HG03558 (cell line): ENCODE results near the gene MRPL58.
A peak's percentile ranks its signal among the peaks of the same experiment; 100 is the strongest.
"Not testable (repeated sequence)": the region's sequence is repeated elsewhere in the genome, so short reads cannot be mapped to it uniquely, and the experiment has no call there.

Experiments used
- ATAC-seq: cut with Tn5 transposase; IDR thresholded peaks from one replicate; pipeline ENCODE4 v1.9.1; 2021; ENCODE audit warnings: moderate number of reproducible peaks; ENCODE audit not compliant: unreplicated experiment; ENCODE audit errors: extremely low read depth

MRPL58 gene

GRCh38 chr17:75012346-75013091 lies at the start of gene MRPL58:
Gene MRPL58 (plus strand): TSS chr17:75012670. CDS start chr17:75012687, 17 bp downstream.
- ATAC-seq = peak; percentile 65

- no peak for ATAC-seq
Observed at GRCh38 chr17:74963656-74964055, 48.8 kb upstream of the MRPL58 start.

DNA sequence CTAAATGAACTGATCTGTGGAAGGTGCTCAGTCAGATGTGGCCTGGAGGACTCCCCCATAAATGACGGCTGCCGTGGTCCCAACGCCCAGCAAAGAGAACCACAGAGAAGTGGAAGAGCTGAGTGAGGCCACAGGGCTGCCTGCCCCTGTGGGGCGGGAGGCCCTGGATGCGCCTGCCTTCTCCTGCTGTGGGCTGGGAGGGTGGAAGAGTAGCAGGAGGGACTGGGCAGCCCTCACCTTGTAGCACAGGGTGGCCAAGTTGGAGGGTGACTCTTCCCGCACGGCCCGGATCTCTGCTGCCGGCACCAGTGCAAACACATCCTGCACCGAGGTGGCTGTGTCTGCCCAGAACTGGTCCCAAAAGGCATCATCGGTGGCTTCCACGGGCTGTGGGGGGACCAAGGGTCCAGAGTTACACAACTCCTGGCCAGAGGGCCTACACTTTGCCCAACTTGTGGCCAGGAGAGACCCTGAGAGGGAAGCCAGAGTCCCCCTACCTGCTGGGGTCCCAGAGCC lies 48.2 kb upstream of the MRPL58 start:
- ATAC-seq = no peak

- no peak for ATAC-seq
Observed at GRCh38 chr17:74964988-74965622, 47.4 kb upstream of the MRPL58 start.

GRCh38 chr17:74968361-74968780 lies 44.1 kb upstream of the MRPL58 start:
- ATAC-seq = no peak

- not testable (repeated sequence) for ATAC-seq
Observed at GRCh38 chr17:74969501-74969900, 43.0 kb upstream of the MRPL58 start.

DNA sequence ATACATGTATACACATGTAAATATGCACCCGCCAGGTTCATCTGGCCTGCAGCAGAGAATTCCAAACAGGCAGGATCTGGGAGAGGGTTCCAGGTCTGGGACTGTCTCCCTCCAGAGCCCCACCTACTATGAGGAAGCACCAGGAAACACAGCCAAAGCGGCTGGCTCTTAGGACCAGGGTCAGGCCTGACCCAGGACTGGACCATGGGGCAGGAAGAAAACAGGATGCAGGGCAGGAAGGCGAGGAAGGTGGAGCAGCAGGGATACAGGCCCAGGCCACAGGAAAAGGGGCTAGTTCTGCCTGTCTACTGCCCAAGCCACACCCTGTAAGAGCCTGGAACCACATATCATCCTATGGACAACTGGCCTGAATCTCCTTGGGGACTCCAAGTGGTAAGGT lies 42.1 kb upstream of the MRPL58 start:
- ATAC-seq = no peak

DNA sequence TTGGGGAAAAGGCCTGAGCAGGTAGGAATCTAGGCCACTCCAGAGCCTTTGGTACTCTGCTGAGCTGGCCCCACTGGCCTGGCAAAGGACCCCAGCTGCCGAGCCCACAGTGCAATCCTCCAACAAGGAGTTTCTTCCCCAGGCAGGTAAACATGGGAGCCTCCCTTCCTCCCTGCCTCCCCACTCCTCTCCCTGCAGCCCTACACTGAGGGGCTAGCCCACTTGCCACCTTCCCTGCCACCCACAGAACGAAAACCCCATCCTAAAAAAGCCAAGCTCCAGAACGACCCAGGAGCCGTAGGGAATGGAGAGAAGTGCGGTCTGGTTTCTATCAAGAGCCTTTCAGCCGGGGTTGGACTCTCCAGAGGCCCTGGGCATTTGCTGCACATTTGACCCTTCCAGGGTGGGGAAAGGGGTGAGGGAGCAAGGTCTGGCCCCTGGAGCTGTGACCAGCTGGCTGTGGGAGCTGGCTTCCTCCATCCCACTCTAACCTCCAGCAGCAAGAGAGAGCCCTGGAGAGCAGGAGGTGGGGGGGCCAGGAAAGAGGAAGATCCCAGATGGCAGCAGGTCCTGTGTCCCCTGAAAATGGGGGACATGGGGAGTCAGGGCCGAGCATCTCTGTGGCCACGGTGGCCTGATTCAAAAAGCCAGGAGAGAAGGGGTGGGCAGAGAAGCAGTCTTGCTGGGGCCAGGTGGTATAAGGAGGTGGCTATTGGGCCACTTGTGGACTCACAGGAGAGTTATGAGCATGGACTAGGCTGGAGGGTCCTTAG lies 41.2 kb upstream of the MRPL58 start:
- no peak for ATAC-seq

GRCh38 chr17:74971842-74972106 lies 40.7 kb upstream of the MRPL58 start:
- ATAC-seq = no peak

GRCh38 chr17:74972107-74972972 lies 40.1 kb upstream of the MRPL58 start, which contains the start of gene HID1:
Gene HID1 (minus strand): TSS chr17:74972759. CDS start chr17:74972656, 103 bp downstream.
- no peak for ATAC-seq

DNA sequence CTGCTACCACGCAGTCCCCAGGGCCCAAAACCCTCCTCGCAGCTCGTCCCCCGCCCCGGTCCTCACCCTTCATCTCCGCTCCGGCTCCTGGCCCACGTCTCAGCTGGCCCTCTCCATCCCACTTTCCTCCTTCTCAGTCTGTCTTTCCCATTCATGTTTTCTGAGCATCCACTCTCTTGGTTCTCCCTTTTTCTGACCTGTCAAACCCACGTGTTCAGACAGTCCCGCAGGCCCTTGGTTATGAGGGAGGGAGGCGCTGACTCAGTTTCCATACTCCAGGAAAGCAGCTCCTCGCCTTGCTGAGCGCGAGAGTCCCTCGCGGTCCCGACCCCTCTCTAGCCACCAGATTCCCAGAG lies 39.5 kb upstream of the MRPL58 start:
- no peak for ATAC-seq

DNA sequence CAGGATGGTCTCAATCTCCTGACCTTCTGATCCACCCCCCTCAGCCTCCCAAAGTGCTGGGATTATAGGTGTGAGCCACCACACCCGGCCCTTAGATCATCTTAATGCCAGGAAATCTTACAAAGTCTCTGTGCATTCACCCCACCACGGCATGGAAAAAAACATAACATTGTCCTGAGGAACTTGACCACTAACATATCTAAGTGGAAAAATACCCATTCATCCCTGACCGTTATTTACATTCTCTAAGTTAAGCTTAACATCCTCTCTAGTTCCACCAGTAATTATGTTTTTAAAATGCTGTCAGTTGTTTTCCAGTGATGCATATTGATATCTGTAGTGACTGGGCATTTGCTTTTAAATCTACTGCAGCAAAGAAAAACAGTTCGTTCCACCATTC lies 36.5 kb upstream of the MRPL58 start:
- no peak for ATAC-seq

GRCh38 chr17:74977802-74978201 lies 34.7 kb upstream of the MRPL58 start:
- ATAC-seq = no peak

DNA sequence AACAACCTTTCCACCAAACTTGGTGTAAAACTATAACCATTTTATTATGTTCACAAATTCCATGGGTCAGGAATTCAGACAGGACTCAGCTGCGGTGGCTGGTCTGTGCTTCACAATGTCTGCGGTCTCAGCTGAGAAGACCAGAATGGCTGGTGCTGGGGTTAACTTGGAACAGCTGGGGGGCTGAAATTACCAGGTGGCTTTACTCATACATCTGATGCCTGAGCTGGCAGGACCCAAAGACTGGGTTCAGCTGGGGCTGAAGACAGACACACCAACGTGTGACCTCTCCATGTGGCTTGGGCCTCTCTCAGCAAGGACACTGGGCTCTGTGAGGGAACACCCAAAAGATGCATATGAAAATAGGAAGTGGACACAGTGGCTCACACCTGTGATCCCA lies 34.2 kb upstream of the MRPL58 start:
- no peak for ATAC-seq

DNA sequence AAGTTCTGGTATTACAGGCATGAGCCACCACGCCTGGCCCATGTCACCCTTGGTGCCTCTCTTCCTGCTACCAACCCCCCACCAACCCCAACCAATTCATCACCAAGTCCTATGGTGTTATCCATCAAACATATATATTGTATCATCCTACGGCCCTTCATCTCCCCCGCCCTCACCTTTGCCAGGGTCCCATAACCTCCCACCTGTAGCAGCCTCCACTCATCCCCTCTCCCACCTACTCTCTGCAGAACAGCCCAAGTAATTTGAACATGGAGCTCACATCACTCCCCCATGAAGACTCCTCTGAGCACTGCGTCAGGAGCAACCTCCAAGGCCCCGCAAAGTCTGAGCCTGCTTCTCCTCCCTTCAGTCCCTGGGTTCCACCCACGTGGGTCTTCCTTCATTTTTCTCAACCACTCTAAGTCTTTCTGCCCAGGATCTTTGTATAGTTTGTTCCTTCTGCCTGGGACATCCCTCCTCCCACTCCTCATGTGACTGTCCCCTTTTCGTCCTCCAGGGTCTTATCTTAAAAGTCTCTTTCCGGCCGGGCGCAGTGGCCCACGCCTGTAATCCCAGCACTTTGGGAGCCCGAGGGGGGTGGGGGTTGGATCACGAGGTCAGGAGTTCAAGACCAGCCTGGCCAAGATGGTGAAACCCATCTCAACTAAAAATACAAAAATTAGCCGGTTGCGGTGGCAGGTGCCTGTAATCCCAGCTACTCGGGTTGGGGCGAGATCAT lies 32.9 kb upstream of the MRPL58 start:
- no peak for ATAC-seq

DNA sequence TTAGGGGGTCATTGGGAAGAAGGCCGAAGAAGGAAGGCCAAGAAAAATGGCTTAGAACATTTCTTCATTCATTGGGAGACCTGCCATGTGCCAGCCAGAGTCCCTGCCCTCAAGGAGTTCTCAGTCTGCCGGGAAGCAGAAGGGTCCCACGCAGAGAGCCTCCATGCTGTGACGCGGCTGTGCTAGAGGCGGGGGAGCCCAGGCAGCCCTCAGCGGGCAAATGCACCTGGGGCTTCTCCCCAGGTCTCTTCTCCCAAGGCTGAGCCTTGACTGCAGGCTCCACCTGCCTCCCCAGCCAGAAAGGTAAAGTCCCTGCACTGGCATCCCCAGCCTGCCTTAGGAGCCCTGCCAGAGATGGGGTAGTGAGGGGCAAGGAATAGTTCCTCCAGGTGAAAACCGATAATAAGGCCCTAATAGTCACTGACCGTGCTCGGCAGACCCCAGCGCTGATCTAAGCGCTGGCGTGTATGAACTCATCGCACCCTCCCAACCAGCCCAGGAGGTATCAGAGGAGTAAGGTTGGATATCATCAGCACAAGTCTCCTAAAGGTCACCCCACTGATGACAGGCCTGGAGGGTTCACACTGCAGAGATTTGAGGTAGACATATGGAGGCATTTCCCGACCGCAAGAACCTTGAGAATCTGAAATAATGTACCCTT lies 31.0 kb upstream of the MRPL58 start:
- no peak for ATAC-seq

DNA sequence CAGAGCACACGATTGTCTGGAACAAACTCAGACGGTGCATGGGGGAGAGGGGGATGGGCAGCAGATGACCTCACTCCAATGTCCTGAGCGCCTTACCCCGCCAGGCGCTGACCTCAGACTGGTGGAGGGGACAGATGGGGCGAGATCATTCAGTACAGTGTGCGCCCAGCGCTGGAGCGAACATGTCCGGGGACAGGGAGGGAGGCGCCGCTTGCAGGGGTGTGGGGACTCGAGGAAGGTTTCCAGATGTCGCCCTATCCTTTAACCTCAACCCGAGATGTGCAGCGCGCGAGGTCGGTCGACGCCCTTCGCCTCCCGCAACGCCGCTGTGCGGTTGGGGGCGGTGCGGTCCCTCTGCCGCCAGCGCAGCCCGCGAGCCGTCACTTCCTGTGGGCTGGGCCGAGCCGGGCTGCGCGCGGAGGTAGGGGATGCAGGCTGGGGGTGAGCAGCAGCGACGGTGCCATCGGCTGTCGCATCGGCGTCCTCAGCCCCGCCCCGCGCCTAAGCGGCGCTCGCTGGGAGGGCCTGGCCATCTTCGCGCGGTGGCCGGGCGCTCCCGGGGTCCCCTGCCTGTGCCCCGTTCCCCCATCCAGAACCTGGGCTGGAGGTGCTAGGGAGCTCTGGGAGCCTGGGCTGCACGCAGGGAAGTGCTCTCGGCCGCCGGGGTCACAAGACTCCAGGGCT lies 30.3 kb upstream of the MRPL58 start:
- ATAC-seq = no peak

- not testable (repeated sequence) for ATAC-seq
Observed at GRCh38 chr17:74982663-74983313, 29.7 kb upstream of the MRPL58 start.
